HepG2 (cell line): ENCODE measurements around the gene TDRD9.

Source experiments
- ETV6 ChIP-seq: sonication (generic); formaldehyde crosslinking; conservative IDR thresholded peaks from 2 replicates; pipeline ENCODE4 v1.4.0; 2020; ENCODE audit warnings: missing genetic modification reagents
- PHB2 ChIP-seq: fragments of 450-650 bp; IDR thresholded peaks from 2 replicates; pipeline ENCODE4 v1.6.1; 2018; ENCODE audit not compliant: partially characterized antibody
- ZNF652 ChIP-seq: IDR thresholded peaks from 2 replicates; pipeline ENCODE4 v1.6.1; 2016; ENCODE audit warnings: low read depth, borderline replicate concordance
- TF ChIP-seq, protein P1 (sequence below): sonication (generic); formaldehyde crosslinking; IDR thresholded peaks from 2 replicates; pipeline ENCODE4 v1.4.0; 2020; ENCODE audit warnings: missing genetic modification reagents
- TF ChIP-seq, protein P2 (sequence below): sonication (generic); formaldehyde crosslinking; IDR thresholded peaks from 2 replicates; pipeline ENCODE4 v1.4.0; 2020; ENCODE audit warnings: missing genetic modification reagents
- TF ChIP-seq, protein P3 (sequence below): sonication (generic); formaldehyde crosslinking; IDR thresholded peaks from 2 replicates; pipeline ENCODE4 v1.8.1; 2023; ENCODE audit warnings: missing genetic modification reagents, inconsistent platforms, borderline replicate concordance

DNA sequence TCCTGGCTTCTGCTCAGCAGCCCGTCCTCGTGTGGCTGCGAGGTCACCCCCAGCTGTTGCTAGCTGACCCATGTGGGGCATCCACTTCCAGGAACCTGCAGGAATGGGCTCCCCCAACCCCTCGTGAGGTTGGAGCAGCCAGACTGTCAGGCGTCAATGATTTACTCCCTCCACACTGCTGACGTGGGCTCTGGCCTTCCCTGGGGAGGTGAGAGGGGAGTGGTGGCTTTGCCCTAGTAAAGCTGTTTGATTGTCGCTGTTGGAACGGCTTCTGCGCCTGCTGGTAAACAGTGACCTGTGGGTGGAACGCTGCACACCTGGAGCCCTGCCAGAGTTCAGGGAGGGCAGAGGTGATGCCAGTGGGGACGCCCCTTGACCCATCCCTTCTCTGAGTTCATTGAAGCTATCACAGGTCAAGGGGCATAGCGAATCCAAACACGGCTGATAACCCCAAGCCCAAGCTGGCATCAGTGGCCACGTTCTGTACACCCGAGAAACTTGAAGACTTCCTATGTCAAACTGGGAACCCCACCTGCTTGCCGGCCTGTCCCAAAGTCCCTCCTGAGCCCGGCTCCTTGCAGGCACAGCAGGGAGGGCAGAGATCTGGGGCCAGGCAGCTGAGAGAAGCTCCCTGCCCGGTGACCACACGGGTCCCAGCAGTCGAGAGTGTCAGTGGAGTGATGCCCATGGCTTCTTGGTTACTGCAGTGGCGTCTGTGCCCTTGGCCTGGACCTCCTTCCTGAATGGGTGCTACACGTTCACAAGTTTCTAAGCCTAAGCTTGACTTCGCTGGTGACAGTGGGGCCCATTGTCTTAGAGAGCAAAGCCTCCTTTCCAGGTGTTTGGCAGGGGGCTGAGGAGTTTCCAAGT, 160.0 kb downstream of the TDRD9 start:
- TF ChIP-seq, protein P1, sequence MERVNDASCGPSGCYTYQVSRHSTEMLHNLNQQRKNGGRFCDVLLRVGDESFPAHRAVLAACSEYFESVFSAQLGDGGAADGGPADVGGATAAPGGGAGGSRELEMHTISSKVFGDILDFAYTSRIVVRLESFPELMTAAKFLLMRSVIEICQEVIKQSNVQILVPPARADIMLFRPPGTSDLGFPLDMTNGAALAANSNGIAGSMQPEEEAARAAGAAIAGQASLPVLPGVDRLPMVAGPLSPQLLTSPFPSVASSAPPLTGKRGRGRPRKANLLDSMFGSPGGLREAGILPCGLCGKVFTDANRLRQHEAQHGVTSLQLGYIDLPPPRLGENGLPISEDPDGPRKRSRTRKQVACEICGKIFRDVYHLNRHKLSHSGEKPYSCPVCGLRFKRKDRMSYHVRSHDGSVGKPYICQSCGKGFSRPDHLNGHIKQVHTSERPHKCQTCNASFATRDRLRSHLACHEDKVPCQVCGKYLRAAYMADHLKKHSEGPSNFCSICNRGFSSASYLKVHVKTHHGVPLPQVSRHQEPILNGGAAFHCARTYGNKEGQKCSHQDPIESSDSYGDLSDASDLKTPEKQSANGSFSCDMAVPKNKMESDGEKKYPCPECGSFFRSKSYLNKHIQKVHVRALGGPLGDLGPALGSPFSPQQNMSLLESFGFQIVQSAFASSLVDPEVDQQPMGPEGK: 0 out of 2 replicates have a peak, but pooled peaks have one; percentile 42
- TF ChIP-seq, protein P2, sequence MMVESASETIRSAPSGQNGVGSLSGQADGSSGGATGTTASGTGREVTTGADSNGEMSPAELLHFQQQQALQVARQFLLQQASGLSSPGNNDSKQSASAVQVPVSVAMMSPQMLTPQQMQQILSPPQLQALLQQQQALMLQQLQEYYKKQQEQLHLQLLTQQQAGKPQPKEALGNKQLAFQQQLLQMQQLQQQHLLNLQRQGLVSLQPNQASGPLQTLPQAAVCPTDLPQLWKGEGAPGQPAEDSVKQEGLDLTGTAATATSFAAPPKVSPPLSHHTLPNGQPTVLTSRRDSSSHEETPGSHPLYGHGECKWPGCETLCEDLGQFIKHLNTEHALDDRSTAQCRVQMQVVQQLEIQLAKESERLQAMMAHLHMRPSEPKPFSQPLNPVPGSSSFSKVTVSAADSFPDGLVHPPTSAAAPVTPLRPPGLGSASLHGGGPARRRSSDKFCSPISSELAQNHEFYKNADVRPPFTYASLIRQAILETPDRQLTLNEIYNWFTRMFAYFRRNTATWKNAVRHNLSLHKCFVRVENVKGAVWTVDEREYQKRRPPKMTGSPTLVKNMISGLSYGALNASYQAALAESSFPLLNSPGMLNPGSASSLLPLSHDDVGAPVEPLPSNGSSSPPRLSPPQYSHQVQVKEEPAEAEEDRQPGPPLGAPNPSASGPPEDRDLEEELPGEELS (CRISPR knock-in tag): no peak
- no peak for TF ChIP-seq PHB2
- TF ChIP-seq, protein P3, sequence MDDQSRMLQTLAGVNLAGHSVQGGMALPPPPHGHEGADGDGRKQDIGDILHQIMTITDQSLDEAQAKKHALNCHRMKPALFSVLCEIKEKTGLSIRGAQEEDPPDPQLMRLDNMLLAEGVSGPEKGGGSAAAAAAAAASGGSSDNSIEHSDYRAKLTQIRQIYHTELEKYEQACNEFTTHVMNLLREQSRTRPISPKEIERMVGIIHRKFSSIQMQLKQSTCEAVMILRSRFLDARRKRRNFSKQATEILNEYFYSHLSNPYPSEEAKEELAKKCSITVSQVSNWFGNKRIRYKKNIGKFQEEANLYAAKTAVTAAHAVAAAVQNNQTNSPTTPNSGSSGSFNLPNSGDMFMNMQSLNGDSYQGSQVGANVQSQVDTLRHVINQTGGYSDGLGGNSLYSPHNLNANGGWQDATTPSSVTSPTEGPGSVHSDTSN (CRISPR knock-in tag): no peak
- TF ChIP-seq ETV6 (CRISPR knock-in tag): no peak
- TF ChIP-seq ZNF652: no peak
